Skeletal muscle tissue (tissue), 4 donors: Measurements from ENCODE around the gene NOL9. TPM values are rescaled to one million over a fixed set of nuclear protein-coding genes. Genes with fewer than 3 reads are reported as not detected.

ENCODE experiments used
- H3K27ac ChIP-seq: one replicate; pipeline ENCODE4 v1.7.0; 2013; ENCODE audit warnings: mild to moderate bottlenecking, low read depth, low read length, inconsistent platforms
- H3K27me3 ChIP-seq, 3 donors: one replicate each; pipeline ENCODE4 v1.7.0; 2013; ENCODE audit warnings: low read length in 3 of 3; ENCODE audit not compliant: control insufficient read depth in 3 of 3, insufficient read depth in 3 of 3
- H3K36me3 ChIP-seq, 3 donors: one replicate each; pipeline ENCODE4 v1.7.0; 2013; ENCODE audit warnings: low read length in 3 of 3; ENCODE audit not compliant: control insufficient read depth in 3 of 3, insufficient read depth in 3 of 3
- H3K4me1 ChIP-seq, 3 donors: one replicate each; pipeline ENCODE4 v1.7.0; 2013; ENCODE audit warnings: low read length in 3 of 3, mild to moderate bottlenecking in 3 of 3; ENCODE audit not compliant: control insufficient read depth in 3 of 3, insufficient read depth in 3 of 3
- H3K4me3 ChIP-seq, 3 donors: one replicate each; pipeline ENCODE4 v1.7.0; 2013; ENCODE audit warnings: low read length in 3 of 3
- H3K9ac ChIP-seq, 3 donors: one replicate each; pipeline ENCODE4 v1.7.0; 2013; ENCODE audit warnings: low read length in 3 of 3, mild to moderate bottlenecking in 3 of 3, moderate library complexity in 2 of 3, low read depth in 1 of 3
- H3K9me3 ChIP-seq, 3 donors: one replicate each; pipeline ENCODE4 v1.7.0; 2013; ENCODE audit warnings: low read length in 3 of 3; ENCODE audit not compliant: control insufficient read depth in 3 of 3
- total RNA-seq: library from RNA; depleted of rRNA; stranded (reverse); fragments of >200 nt; gene quantifications from one replicate; pipeline ENCODE4 v1.2.3, GENCODE V29; 2014
- donor health status: Osteomylitis.

Gene NOL9
- total RNA-seq, 1 donor from 2014 or later = 24.0 TPM

DNA sequence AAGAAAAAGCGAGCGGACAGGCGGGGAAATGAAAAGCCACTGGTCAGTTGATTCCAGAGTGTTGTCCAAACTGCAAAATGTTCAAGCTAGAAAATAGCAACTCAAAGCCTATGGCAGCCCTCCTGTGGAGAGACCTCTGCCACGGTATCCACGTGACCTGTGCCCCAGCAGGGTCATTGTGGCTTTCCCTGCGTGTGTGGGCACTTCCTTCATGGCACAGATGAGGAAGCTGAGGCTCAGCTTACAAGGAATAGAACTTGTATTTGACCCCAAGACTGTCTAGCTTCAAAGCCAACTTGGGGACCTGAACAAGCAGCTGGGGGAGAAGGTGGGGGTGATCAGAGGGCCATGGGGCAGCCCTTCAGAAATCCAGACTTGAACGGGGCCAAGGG lies 47.3 kb downstream of the NOL9 start:
- H3K27ac ChIP-seq = no peak overlapping the region
- H3K4me1 ChIP-seq = peaks cover 18 to 21% (median 18%) of the 10 kb centered on the region in 3 donors
- no peaks in the 10 kb centered on the region for H3K9me3 ChIP-seq
- H3K36me3 ChIP-seq = no peaks in the 10 kb centered on the region
- H3K9ac ChIP-seq = peak overlapping the region in 1 of 3 donors; percentile 16
- no peak overlapping the region for H3K4me3 ChIP-seq
- peaks cover 0 to 5% (median 4%) of the 10 kb centered on the region in 3 donors for H3K27me3 ChIP-seq

DNA sequence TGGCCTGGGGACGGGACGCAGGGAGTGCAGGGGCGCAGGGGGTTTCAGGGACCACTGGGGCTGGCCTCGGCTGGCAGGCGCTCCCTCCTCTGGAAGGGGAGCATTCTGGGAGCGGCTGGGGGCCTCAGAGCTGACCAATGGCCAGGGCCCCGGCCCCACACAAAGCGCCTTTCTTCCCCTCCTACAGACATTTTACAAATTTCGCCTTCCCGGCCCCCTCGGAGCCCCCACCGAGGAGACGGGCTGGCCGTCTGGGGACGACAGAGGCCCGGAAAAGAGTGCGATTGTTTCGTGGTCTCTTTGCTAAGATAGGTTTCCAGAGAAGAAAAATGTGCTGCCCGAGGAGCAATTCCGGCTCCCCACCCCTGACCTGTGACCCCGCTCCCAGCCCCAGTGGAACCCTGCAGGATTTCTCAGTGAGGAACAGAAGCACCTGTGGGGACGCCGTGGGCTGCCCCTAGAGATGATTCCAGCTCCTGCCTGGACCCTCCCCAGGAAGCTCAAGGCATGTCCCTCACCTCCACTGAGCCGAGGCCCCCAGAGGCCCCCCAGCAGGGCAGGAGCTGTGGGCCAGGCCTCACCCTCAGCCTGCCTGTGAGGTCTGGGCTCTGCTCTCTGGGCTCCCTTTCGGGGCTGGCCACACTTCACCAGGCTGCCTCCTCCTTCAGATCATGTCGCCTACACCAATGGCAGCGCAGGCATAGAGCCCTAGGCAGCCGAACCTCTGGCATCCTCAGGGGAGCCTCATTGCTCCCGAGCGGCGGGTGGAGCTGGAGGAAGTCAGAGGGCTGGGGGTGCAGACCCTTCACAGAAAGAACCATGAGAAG lies 47.9 kb downstream of the NOL9 start:
- Histone ChIP-seq H3K27me3 (peaks cover 0 to 5% (median 5%) of the 10 kb centered on the region in 3 donors), H3K27ac (no peak overlapping the region), H3K9ac (no peak overlapping the region), H3K4me1 (peaks cover 23 to 27% (median 24%) of the 10 kb centered on the region in 3 donors), H3K9me3 (no peaks in the 10 kb centered on the region), H3K36me3 (no peaks in the 10 kb centered on the region), H3K4me3 (no peak overlapping the region)

- no peak overlapping the region for H3K4me3 ChIP-seq
- peaks cover 0 to 12% (median 5%) of the 10 kb centered on the region in 3 donors for H3K27me3 ChIP-seq
- no peaks in the 10 kb centered on the region for H3K36me3 ChIP-seq
- no peaks in the 10 kb centered on the region for H3K9me3 ChIP-seq
- H3K27ac ChIP-seq = no peak overlapping the region
- no peak overlapping the region for H3K9ac ChIP-seq
- H3K4me1 ChIP-seq = peaks cover 31 to 33% (median 33%) of the 10 kb centered on the region in 3 donors
These were observed 48.7 kb downstream of the NOL9 start for GRCh38 chr1:6505367-6506209.

GRCh38 chr1:6504887-6505286 lies 49.4 kb downstream of the NOL9 start:
- Histone ChIP-seq H3K9ac (no peak overlapping the region), H3K27ac (no peak overlapping the region), H3K9me3 (no peaks in the 10 kb centered on the region), H3K36me3 (no peaks in the 10 kb centered on the region), H3K27me3 (peaks cover 0 to 13% (median 5%) of the 10 kb centered on the region in 3 donors), H3K4me1 (peaks cover 32 to 35% (median 34%) of the 10 kb centered on the region in 3 donors), H3K4me3 (no peak overlapping the region)

DNA sequence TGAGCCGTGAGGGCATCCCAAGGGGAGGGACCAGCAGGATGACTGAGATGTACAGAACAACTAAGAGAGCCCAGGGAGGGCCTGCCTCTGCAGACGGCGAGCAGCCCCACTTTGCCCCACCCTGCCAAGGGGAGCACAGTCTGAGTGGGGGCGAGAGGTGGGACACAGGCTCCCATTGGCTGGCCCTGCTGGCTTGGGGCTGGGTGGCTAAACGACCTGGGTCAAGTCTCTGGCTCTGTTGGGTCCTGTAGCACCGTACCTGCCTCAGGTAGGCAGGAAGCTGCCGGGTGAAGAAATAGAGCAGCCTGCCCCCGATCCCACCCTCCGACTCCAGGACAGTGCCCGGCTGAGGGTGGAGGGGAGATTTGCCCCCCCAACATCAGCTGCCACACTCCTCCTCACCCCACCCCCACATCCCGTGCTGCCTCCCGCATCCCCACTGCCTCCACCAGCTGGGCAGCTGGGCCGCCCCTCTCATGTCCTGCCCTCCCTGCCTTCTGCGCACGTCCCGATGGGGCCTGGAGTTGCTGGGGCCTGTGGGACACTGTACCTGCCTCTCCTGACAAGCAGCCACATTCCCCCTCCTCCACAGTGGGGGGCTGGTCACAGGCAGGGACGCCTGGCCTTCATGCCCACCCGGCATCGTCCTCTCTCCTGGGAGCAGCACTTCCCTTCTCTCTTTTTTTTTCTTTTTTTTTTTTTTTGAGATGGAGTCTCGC lies 50.3 kb downstream of the NOL9 start:
- H3K4me1 ChIP-seq = peaks cover 34 to 39% (median 35%) of the 10 kb centered on the region in 3 donors
- no peak overlapping the region for H3K9ac ChIP-seq
- H3K36me3 ChIP-seq = no peaks in the 10 kb centered on the region
- H3K9me3 ChIP-seq = no peaks in the 10 kb centered on the region
- H3K27me3 ChIP-seq = peaks cover 0 to 13% (median 4%) of the 10 kb centered on the region in 3 donors
- H3K27ac ChIP-seq = no peak overlapping the region
- no peak overlapping the region for H3K4me3 ChIP-seq

DNA sequence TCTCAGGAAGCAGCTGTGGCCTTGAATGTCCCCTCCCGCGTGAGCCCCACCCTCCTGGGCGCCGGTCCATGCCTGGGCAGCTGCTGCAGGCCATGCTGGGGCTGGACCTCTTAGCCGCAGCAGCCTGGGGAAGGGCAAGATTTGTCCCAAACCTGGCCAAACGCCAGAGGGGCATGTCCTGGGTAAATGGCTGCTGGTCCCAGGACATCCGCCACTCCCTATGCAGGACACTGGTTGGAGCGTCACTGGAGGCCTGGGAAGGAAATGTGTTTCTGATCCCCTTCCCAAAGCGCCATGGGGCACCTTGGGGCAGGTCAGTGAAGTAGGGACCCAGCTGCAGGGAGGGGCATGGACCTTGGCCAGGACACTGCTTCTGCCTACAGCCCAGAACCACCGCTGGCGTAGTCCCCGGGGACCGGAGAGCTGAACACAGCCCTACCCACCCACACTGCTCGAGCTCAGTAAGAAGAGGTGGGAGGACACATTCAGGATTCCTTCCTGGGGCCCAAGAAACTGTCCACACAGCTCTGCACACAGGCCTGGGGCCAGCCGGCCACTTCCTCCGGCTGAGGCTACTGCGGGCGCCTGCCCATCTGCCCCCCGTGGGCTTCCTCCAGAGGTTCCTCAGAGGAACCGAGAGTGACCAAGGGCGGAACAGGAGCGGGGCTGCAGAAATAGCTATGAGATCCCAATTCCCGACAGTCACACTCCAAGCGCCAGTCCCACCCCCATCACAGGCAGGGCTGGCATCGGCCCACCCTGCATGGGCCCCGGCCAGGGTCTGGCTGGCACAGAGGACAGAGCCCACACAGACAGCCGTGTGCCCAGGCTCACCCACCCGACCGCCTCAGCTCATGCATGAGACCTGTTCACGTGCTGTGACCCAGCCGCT lies 52.1 kb downstream of the NOL9 start:
- H3K27me3 ChIP-seq = peaks cover 3 to 21% (median 11%) of the 10 kb centered on the region in 3 donors
- no peak overlapping the region for H3K4me3 ChIP-seq
- no peaks in the 10 kb centered on the region for H3K9me3 ChIP-seq
- no peaks in the 10 kb centered on the region for H3K36me3 ChIP-seq
- no peak overlapping the region for H3K27ac ChIP-seq
- no peak overlapping the region for H3K9ac ChIP-seq
- peaks cover 27 to 37% (median 31%) of the 10 kb centered on the region in 3 donors for H3K4me1 ChIP-seq

- Histone ChIP-seq H3K4me3 (no peak overlapping the region), H3K4me1 (peaks cover 28 to 41% (median 31%) of the 10 kb centered on the region in 3 donors), H3K36me3 (no peaks in the 10 kb centered on the region), H3K9ac (no peak overlapping the region), H3K27ac (no peak overlapping the region), H3K9me3 (no peaks in the 10 kb centered on the region), H3K27me3 (peaks cover 3 to 21% (median 16%) of the 10 kb centered on the region in 3 donors)
These were observed 53.0 kb downstream of the NOL9 start for GRCh38 chr1:6501279-6501813.

DNA sequence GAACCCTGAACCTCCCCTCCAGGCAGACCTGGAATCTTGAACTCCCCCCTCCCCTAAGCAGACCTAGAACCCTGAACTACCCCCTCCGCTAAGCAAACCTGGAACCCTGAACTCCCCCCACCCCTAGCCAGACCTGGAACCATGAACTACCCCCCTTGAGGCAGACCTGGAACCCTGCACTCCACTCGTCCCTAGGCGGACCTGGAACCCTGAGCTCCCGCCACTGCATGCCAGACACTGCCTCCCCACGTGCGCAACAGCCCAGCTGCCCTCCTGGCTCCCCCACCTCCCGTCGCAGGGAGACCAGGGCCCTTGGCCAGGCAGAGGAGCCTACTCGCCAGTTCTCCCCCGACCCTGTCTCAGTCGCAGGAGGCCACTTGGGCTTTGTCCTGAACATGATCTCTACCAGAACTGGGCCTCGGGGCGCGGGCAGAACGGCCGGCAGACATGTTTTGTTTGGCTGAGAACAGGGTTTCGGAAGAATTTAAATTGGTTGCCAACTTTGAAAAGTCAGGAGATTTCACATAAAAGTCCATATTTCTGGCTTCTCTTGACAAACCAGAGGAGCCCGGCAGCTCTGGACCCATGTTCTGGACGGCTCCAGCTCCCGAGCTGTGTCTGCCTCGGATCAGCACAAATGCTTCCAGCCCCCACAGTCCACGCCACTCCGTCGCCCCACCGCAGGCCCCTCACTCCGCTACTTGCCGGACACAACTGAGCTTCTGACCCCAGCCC lies 53.6 kb downstream of the NOL9 start:
- H3K4me3 ChIP-seq = no peak overlapping the region
- H3K36me3 ChIP-seq = no peaks in the 10 kb centered on the region
- no peak overlapping the region for H3K9ac ChIP-seq
- H3K27ac ChIP-seq = no peak overlapping the region
- peaks cover 28 to 41% (median 31%) of the 10 kb centered on the region in 3 donors for H3K4me1 ChIP-seq
- H3K9me3 ChIP-seq = no peaks in the 10 kb centered on the region
- H3K27me3 ChIP-seq = peaks cover 7 to 28% (median 17%) of the 10 kb centered on the region in 3 donors
